BJ (cell line): Measurements from ENCODE around the gene PEX1. TPM values are rescaled to one million over a fixed set of nuclear protein-coding genes. Genes with fewer than 3 reads are reported as not detected.

Source experiments
- CTCF ChIA-PET: fragments of 350-600 bp; formaldehyde crosslinking; extraction: SDS; loops from one replicate; lab custom pipeline; 2021; ENCODE audit warnings: antibody characterized with exemption, inconsistent platforms; lab: Yijun Ruan, JAX
- POLR2A ChIA-PET: fragments of 300-600 bp; sonication (Branson Sonifier 250); formaldehyde crosslinking; extraction: SDS; loops from one replicate; lab custom pipeline; 2021; ENCODE audit warnings: antibody characterized with exemption; lab: Charles Lee
- DNase-seq: peaks from one replicate; pipeline ENCODE4 v3.0.0-alpha.2; 2011; ENCODE audit warnings: low read depth
- H3K27me3 ChIP-seq: 2 replicates; pipeline ENCODE4 v1.6.0; 2011; ENCODE audit warnings: low read length; ENCODE audit not compliant: control insufficient read depth, insufficient read depth
- H3K36me3 ChIP-seq: 2 replicates; pipeline ENCODE4 v1.5.1; 2011; ENCODE audit warnings: low read length; ENCODE audit not compliant: control insufficient read depth, insufficient read depth
- H3K4me3 ChIP-seq: 2 replicates; pipeline ENCODE4 v1.5.1; 2011; ENCODE audit warnings: low read depth, mild to moderate bottlenecking, control low read depth, low read length
- polyA plus RNA-seq: library from polyadenylated mRNA; depleted of rRNA; stranded (reverse); fragments of >200 nt; gene quantifications from 2 replicates; pipeline ENCODE4 v1.2.3, GENCODE V29; 2011
- TF ChIP-seq, protein P1 (sequence below): IDR thresholded peaks from 2 replicates; pipeline ENCODE4 v1.5.1; 2011; ENCODE audit warnings: low read depth, mild to moderate bottlenecking, control low read depth, inconsistent platforms, low read length, moderate library complexity; ENCODE audit not compliant: insufficient read depth

Gene PEX1
- polyA plus RNA-seq, 1 experiment: 8.2 TPM

DNA sequence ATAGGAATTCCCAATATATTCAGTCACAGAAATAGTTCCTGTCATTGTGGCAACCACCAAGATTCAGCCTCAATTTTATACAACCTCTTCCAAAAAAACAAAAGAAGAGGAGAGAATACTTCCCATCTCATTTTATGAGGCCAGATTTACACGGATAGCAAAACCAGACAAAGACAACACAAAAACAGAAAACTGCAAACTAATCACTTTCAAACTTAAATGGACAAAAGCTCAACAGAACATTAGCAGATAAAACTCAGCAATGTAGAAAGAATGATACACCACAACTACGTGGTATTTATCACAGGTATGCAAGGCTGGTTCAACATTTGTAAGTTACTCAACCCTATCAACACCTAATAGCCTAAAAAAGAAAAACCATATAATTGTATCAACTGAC lies 22.0 kb downstream of the PEX1 start:
- peaks cover 1% of the 10 kb centered on the region; the same call in 1 of the 2 replicates for H3K36me3 ChIP-seq
- no peak overlapping the region for H3K4me3 ChIP-seq
- DNase-seq: no peak
- CTCF ChIA-PET: no interaction called here
- TF ChIP-seq, protein P1, sequence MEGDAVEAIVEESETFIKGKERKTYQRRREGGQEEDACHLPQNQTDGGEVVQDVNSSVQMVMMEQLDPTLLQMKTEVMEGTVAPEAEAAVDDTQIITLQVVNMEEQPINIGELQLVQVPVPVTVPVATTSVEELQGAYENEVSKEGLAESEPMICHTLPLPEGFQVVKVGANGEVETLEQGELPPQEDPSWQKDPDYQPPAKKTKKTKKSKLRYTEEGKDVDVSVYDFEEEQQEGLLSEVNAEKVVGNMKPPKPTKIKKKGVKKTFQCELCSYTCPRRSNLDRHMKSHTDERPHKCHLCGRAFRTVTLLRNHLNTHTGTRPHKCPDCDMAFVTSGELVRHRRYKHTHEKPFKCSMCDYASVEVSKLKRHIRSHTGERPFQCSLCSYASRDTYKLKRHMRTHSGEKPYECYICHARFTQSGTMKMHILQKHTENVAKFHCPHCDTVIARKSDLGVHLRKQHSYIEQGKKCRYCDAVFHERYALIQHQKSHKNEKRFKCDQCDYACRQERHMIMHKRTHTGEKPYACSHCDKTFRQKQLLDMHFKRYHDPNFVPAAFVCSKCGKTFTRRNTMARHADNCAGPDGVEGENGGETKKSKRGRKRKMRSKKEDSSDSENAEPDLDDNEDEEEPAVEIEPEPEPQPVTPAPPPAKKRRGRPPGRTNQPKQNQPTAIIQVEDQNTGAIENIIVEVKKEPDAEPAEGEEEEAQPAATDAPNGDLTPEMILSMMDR: no peak
- POLR2A ChIA-PET: no interaction called here
- H3K27me3 ChIP-seq: no peaks in the 10 kb centered on the region

DNA sequence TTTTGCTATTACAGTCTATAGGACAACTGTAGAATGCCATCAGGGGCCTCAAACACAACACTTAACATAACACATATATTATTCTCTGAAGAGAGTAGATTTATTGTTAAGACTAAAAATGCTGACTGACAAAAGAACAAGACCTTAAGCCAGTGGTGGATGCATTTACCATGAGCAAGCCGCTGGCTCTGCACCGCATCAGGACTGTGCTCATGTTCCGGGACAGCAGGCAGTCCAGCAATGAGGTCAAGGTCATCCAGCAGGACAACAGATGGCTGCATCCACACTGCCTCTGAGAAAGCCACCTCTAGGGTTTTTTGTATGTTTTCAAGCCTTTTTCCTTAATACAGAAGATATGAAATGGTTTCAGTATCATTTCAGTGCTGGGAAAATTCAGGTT lies 23.8 kb downstream of the PEX1 start:
- CTCF ChIA-PET: no interaction called here
- DNase-seq: no peak
- H3K4me3 ChIP-seq: no peak overlapping the region
- H3K36me3 ChIP-seq: peaks cover 1% of the 10 kb centered on the region; the same call in 1 of the 2 replicates
- POLR2A ChIA-PET: no interaction called here
- TF ChIP-seq, protein P1: no peak
- H3K27me3 ChIP-seq: no peaks in the 10 kb centered on the region

DNA sequence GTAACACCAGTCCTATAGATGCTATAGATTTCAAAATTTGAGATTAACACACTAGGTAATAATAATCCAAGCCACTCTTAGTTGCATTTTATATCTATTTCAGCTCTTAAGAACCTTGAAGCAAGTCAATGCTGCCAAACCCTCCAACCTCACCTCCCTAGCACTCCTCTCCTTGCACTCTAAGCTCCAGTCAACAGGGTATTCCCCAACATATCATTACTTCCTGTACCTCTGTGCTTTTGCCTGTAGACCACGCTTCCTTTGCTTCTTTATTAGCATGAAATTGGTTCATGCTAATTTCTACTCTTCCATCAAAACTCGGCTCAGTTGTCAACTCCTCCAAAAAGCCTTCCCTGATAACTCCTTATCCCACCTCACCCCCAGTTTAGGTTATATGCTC lies 24.6 kb downstream of the PEX1 start:
- no peak for DNase-seq
- CTCF ChIA-PET: no interaction called here
- Histone ChIP-seq H3K27me3 (no peaks in the 10 kb centered on the region), H3K36me3 (peaks cover 1% of the 10 kb centered on the region; the same call in 1 of the 2 replicates), H3K4me3 (no peak overlapping the region)
- TF ChIP-seq, protein P1: no peak
- POLR2A ChIA-PET: no interaction called here

DNA sequence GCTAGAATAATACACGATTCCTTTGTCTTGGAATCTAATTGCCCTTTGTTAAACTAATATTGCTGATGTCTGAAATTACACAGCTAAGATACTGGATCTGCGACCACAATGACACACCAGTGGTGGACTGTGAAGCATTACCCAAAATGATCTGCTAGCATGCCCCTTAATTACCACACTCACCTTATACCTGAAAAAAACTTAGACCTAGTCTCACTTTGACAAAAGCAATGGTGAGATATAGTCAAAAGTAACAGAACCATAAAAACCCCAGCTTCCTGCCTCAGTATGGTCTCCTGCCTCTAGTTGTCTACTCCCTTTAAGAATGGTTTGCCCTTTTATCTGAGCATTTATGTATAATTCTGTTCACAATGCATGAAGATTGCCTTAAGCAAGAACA lies 29.8 kb downstream of the PEX1 start:
- no peak overlapping the region for H3K4me3 ChIP-seq
- ChIA-PET POLR2A (no interaction called here), CTCF (interaction anchor here (1.0 kb wide), 1 partner anchor 10 kb away, joined by 4 read pairs; no protein-coding TSS in a partner anchor)
- DNase-seq: no peak
- TF ChIP-seq, protein P1: no peak
- H3K36me3 ChIP-seq: peaks cover 2% of the 10 kb centered on the region; the same call in 1 of the 2 replicates
- H3K27me3 ChIP-seq: no peaks in the 10 kb centered on the region

DNA sequence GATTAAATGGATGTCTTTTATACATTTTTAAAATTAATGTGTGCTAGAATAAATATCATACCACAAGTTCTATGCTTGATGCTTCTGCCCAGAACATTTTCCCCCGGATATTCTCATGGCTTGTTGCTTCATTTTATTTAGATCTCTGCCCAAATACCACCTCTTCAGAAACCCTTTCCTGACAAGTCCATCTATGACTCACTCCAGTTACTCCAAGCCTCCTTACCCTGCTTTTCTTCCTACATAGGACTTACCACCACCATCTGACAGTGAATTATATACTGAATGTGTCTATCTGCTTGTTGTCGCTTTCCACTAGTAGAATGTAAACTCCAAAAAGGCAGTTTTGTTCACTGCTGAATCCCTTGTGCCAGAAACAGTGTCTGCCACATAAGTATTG lies 31.4 kb downstream of the PEX1 start:
- ChIA-PET POLR2A (no interaction called here), CTCF (no interaction called here)
- Histone ChIP-seq H3K4me3 (no peak overlapping the region), H3K36me3 (peaks cover 2% of the 10 kb centered on the region; the same call in 1 of the 2 replicates), H3K27me3 (no peaks in the 10 kb centered on the region)
- TF ChIP-seq, protein P1: no peak
- DNase-seq: no peak
